Ishikawa (cell line): ENCODE results near the gene SEPTIN1.

Source experiments
- CEBPB ChIP-seq: IDR thresholded peaks from 2 replicates; pipeline ENCODE4 v1.6.1; 2012
- CREB1 ChIP-seq: IDR thresholded peaks from 2 replicates; pipeline ENCODE4 v1.6.1; 2012; ENCODE audit warnings: low read depth
- EGR1 ChIP-seq: IDR thresholded peaks from 2 replicates; pipeline ENCODE4 v1.6.1; 2012
- EP300 ChIP-seq: IDR thresholded peaks from 2 replicates; pipeline ENCODE4 v1.6.1; 2012; ENCODE audit warnings: borderline replicate concordance
- FOXM1 ChIP-seq: IDR thresholded peaks from 2 replicates; pipeline ENCODE4 v1.6.1; 2012; ENCODE audit warnings: low read depth, borderline replicate concordance
- MAX ChIP-seq: IDR thresholded peaks from 2 replicates; pipeline ENCODE4 v1.6.1; 2012
- NFIC ChIP-seq: IDR thresholded peaks from 2 replicates; pipeline ENCODE4 v1.6.1; 2012
- RAD21 ChIP-seq: IDR thresholded peaks from 2 replicates; pipeline ENCODE4 v1.6.1; 2012; ENCODE audit warnings: low read depth
- TAF1 ChIP-seq: IDR thresholded peaks from 2 replicates; pipeline ENCODE4 v1.6.1; 2012; ENCODE audit warnings: low read depth, mild to moderate bottlenecking
- TCF12 ChIP-seq: IDR thresholded peaks from 2 replicates; pipeline ENCODE4 v1.6.1; 2012; ENCODE audit warnings: low read depth
- TEAD4 ChIP-seq: IDR thresholded peaks from 2 replicates; pipeline ENCODE4 v1.6.1; 2012
- YY1 ChIP-seq: IDR thresholded peaks from 2 replicates; pipeline ENCODE4 v1.6.1; 2012; ENCODE audit warnings: low read depth
- ZBTB7A ChIP-seq: IDR thresholded peaks from 2 replicates; pipeline ENCODE4 v1.6.1; 2012; ENCODE audit warnings: low read depth
- TF ChIP-seq, protein P1 (sequence below): IDR thresholded peaks from 2 replicates; pipeline ENCODE4 v1.6.1; 2012; ENCODE audit warnings: low read depth, mild to moderate bottlenecking
- TF ChIP-seq, protein P2 (sequence below): IDR thresholded peaks from 2 replicates; pipeline ENCODE4 v1.6.1; 2012

The SEPTIN1 gene

GRCh38 chr16:30414159-30414558 is 31.8 kb upstream of the SEPTIN1 start:
- no peak for TF ChIP-seq TEAD4
- no peak for TF ChIP-seq ZBTB7A
- TF ChIP-seq, protein P1, sequence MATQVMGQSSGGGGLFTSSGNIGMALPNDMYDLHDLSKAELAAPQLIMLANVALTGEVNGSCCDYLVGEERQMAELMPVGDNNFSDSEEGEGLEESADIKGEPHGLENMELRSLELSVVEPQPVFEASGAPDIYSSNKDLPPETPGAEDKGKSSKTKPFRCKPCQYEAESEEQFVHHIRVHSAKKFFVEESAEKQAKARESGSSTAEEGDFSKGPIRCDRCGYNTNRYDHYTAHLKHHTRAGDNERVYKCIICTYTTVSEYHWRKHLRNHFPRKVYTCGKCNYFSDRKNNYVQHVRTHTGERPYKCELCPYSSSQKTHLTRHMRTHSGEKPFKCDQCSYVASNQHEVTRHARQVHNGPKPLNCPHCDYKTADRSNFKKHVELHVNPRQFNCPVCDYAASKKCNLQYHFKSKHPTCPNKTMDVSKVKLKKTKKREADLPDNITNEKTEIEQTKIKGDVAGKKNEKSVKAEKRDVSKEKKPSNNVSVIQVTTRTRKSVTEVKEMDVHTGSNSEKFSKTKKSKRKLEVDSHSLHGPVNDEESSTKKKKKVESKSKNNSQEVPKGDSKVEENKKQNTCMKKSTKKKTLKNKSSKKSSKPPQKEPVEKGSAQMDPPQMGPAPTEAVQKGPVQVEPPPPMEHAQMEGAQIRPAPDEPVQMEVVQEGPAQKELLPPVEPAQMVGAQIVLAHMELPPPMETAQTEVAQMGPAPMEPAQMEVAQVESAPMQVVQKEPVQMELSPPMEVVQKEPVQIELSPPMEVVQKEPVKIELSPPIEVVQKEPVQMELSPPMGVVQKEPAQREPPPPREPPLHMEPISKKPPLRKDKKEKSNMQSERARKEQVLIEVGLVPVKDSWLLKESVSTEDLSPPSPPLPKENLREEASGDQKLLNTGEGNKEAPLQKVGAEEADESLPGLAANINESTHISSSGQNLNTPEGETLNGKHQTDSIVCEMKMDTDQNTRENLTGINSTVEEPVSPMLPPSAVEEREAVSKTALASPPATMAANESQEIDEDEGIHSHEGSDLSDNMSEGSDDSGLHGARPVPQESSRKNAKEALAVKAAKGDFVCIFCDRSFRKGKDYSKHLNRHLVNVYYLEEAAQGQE, result no peak
- no peak for TF ChIP-seq TCF12
- TF ChIP-seq NFIC, result no peak
- TF ChIP-seq RAD21, result no peak
- no peak for TF ChIP-seq YY1
- no peak for TF ChIP-seq TAF1
- no peak for TF ChIP-seq CREB1
- TF ChIP-seq MAX, result no peak
- TF ChIP-seq, protein P2, sequence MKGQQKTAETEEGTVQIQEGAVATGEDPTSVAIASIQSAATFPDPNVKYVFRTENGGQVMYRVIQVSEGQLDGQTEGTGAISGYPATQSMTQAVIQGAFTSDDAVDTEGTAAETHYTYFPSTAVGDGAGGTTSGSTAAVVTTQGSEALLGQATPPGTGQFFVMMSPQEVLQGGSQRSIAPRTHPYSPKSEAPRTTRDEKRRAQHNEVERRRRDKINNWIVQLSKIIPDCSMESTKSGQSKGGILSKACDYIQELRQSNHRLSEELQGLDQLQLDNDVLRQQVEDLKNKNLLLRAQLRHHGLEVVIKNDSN, result no peak
- TF ChIP-seq EP300, result no peak
- no peak for TF ChIP-seq EGR1
- no peak for TF ChIP-seq CEBPB
- no peak for TF ChIP-seq FOXM1

- TF ChIP-seq YY1, result no peak
- no peak for TF ChIP-seq NFIC
- TF ChIP-seq TAF1, result no peak
- TF ChIP-seq, protein P2, result no peak
- no peak for TF ChIP-seq ZBTB7A
- no peak for TF ChIP-seq TEAD4
- no peak for TF ChIP-seq EP300
- TF ChIP-seq, protein P1, result no peak
- TF ChIP-seq RAD21, result no peak
- TF ChIP-seq CEBPB, result no peak
- TF ChIP-seq FOXM1, result no peak
- TF ChIP-seq EGR1, result no peak
- TF ChIP-seq CREB1, result no peak
- TF ChIP-seq TCF12, result no peak
- no peak for TF ChIP-seq MAX
Measured at GRCh38 chr16:30413112-30413806, 30.9 kb upstream of the SEPTIN1 start.

DNA sequence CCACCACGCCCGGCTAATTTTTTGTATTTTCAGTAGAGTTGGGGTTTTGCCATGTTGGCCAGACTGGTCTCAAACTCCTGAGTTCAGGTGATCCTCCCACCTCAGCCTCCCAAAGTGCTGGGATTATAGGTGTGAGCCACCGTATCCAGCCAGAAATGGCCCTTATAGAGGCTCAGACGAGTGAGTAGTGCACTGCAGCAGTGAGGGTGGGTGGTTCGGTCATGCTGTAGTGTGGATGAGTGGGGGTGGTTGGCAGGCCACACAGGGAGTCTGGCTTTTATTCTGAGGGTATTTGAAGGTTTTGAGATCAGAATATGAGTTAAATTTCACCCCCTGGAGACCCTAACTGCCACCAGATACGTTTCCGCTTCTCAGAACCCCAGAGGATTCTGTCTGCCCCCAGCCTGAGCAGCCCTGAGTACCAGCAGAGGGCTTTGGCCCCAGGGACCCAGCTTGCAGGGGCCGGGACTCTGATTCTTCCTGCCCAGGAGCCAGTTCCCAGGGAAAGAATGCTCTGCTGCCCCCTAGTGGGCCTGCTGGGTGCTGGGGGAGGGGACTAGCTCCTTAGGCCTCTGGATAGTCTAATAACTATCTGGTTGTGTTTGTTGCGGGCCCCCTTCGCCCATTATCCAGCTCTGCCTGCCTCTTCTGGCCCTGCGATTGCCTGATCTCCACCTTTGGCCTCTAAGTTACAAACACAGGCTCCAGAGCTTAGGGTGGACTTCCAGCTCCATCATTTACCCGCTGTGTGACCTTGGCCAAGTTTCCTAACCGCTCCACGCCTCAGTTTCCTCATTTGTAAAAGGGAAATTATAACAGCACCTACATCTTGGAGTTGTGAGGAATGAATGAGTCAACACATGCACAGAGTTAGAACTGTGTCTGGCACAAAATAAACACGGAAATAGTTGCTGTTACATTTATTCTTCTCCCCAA is 27.0 kb upstream of the SEPTIN1 start:
- TF ChIP-seq, protein P1, result no peak
- TF ChIP-seq, protein P2, result no peak
- TF ChIP-seq TCF12 (no peak), RAD21 (peak; percentile 91)
